Stimulated activated CD4-positive, alpha-beta T cell treated with anti-CD3 and anti-CD28 coated beads, Interleukin-2, amount 100 ng/mL, for 48 hours (primary cell): ENCODE results near the gene HTT.
A peak's percentile ranks its signal among the peaks of the same experiment; 100 is the strongest.
"Not testable (repeated sequence)": the region's sequence is repeated elsewhere in the genome, so short reads cannot be mapped to it uniquely, and the experiment has no call there.

Source experiments
- DNase-seq, 2 donors: peaks; one replicate each; pipeline ENCODE4 v3.0.0-alpha.2; 2020

HTT gene

DNA sequence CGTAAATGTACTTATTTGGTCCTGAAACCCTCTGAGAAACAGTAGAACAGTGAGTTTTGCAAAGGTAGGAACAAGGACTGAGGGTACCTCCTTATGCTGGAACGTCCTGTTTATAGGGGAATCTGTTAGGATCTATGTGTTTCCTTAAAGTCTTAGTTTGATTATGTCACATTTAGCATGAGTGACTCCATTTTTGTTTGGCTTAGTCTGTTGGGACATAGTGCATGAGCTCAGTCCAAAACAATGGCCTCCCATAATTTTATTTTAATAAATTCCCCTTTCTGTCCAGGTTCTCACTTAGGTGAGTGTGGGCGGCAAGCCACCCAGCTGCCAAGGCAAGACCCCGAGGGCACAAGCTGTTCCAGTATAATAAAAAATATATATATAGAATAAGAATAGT, 27.9 kb upstream of the HTT start:
- no peak for DNase-seq

DNA sequence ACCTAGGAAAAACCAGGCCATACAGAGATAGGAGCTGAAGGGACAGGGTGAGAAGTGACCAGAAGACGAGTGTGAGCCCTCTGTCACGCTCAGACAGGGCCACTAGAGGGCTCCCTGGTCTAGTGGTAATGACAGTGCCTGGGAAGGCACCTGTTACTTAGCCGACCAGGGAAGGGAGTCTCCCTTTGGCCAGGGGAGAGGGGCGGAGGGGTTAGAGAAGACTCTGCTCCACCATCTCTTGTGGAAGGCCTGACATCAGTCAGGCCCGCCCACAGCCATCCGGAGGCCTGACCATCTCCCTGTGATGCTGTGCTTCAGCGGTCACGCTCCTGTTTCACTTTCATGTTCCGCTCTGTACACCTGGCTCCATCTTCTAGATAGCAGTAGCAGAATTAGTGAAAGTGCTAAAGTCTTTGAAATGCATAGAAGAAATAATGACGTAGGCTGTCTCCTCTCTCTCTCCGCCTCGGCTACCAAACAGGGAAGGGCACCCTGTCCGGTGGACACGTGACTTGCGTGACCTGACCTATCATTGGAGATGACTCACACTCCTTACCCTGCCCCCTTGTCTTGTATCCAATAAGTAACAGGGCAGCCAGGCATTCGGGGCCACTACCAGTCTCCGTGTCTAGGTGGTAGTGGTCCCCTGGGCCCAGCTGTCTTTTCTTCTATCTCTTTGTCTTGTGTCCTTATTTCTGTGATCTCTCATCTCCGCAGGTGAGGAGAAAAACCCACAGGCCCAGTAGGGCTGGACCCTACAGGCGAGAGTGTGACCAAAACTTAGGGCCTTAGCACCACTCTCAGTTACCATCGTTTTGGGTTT, 26.8 kb upstream of the HTT start:
- DNase-seq, result peak; percentile 60 to 67

DNA sequence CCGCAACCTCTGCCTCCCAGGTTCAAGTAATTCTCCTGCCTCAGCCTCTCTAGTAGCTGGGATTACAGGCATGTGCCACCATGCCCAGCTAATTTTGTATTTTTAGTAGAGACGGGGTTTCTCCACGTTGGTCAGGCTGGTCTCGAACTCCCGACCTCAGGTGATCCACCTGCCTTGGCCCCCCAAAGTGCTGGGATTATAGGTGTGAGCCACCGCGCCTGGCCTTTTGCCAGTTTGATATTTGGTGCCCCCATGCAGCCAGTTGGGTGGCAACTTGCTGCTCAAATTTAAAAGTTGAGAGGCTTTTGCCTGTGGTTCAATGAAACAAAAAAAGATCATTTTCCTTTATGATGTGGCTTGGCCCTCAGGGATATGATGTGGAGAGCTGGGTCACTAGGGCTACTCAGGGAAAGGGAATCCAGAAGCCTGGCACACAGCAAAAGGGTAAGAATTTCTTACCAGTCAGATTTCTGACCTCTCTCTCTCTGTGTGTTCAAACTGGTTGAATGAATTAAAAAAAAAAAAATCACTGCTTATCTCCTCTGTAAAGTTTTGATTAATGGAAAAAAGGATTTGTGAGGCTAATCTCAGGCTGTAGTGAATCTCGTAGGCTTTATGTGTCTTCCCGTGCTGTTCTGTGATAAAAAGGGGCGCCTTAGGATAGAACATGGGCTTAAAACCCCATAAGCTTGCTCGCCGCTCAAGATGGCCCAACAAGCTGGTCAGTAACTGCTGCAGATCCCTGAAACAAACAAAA, 23.2 kb upstream of the HTT start:
- DNase-seq, result not testable (repeated sequence)

DNA sequence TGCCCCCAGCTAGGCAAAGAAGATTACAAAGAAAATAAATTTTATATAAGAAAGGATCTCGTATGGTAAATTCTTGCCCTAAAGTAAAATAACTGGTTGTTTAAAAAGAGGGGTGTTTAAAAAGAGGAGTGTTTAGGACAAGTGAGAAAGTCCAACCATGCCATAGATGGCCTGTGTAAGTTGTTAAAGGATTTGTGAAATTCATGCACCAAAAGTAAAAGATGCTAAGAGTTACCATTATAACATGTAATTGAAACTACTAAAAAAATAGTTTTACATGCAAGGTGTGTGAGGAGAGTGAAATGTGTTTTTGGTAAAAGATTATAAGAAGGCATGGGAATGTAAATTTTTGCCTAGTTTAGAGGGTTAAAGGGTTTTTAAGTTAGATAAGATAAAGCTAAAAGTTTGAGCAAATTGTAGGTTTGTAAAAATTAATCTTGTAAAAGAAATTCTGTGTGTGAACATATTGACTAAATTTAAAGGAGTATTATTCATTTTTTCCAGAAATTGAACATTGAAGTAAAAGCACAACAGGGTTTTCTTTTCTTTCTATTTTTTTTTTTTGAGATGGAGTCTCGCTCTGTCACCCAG, 20.2 kb upstream of the HTT start:
- DNase-seq, result no peak

DNA sequence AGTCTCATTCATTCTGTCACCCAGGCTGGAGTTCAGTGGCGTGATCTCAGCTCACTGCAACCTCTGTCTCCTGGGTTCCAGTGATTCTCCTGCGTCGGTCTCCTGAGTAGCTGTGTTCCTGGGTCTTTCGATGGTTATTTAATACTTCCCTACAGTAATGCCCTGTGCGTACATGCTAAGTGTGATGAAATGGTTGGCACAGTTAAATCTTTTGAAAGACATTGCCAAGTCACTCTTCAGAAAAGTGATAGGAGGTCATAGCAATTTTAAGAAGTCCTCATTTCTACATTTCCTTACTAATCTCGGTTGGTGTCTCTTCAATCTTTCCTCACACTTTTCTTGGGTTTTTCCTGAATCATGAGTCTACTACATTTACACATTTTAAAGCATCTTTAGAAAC, 14.5 kb upstream of the HTT start:
- DNase-seq, result no peak

DNA sequence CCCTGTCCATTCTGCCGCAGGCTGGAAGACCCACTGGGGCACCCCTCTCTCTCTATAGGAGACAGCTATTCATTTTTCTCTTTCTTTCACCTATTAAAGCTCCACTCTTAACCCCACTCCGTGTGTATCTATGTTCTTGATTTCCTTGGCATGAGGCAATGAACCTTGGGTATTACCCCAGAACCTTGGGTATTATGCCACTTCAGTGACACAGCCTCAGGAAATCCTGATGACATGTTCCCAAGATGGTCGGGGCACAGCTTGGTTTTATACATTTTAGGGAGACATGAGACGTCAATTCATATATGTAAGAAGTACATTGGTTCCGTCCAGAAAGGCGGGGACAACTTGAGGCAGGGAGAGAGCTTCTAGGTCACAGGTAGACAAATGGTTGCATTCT, 13.5 kb upstream of the HTT start:
- no peak for DNase-seq

DNA sequence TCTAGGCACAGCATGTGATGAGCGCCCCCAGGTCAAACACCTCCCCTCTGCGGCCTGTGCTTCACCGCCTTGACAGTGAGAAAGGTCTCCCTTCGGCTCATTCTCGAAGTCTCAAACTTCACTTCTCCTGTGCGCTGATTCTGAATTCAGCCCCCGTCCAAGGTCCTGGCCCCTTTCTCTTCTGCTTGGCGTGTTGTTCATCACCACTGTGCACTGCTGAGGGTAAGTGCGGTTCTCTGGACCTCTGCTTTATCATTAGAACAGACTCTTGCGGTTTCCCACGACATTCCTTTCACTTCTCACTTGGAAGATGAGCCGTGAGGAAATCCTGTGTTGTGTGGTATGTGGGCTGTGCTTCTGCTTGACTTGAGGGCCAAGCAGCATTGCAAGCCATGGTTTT, 12.0 kb upstream of the HTT start:
- no peak for DNase-seq

DNA sequence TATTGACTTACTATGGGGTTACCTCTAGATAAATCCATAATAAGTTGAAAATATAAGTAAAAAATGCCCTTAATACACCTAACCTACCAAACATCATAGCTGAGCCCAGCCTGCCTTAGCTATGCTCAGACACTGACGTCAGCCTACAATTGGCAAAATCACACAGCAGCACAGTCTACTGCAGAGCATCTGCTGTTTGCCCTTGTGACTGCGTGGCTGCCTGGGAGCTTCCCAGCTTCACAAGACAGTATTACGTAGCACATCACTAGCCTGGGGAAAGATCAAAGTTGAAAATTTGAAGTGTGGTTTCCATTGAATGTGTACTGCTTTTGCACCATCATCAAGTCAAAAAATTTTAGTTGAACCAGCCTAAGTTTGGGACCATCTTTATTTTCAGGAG, 8.9 kb upstream of the HTT start:
- DNase-seq, result no peak

DNA sequence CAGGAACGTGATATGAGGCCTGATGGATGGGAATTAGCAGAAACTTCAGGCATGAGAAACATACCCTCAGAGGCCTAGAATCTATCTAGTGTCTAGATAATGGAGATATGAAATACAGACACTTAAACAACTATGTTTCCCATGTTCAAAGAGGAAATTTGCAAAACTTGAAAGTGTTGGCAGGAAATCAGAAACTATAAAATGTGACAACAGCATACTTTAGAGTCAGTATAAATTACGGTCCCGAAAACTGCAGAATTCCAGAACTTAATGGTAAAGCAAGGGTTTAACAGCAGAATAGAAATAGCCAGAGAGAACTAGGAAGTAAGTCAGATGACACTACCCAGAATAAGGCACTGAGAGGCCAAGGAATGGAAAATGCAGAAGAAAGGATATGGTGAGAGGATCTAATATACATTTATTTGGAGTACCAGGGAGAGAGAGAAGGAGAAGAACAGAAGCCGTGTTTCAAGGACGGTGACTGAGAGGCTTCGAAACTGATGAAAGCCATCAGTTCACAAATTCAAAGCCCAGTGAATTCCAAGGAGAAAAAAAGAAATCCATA, 7.6 kb upstream of the HTT start:
- DNase-seq, result no peak

DNA sequence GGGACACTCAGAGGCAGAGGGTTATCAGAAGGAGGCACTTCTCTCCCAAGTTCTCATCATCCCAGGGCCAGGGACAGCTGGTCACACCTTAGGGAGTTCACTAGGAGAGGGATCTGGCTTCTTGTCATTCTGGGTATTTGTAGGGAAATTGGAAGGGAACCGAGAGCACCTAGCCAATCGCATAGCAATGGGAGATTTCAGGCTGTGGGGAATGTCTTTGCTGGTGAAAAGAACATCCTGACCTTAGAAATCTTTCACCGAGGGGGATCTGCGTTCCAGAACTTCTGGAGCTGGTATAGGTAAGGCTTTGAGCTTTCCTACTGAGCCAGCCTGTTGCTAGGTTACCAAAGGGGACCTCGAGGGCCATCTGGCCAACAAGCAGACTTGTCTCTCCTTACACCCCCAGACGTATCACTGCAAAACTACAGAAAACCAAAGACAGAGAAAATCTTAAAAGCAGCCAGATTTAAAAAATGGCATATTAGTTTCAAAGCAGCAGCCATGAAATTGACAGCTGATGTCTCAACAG, 6.9 kb upstream of the HTT start:
- no peak for DNase-seq

DNA sequence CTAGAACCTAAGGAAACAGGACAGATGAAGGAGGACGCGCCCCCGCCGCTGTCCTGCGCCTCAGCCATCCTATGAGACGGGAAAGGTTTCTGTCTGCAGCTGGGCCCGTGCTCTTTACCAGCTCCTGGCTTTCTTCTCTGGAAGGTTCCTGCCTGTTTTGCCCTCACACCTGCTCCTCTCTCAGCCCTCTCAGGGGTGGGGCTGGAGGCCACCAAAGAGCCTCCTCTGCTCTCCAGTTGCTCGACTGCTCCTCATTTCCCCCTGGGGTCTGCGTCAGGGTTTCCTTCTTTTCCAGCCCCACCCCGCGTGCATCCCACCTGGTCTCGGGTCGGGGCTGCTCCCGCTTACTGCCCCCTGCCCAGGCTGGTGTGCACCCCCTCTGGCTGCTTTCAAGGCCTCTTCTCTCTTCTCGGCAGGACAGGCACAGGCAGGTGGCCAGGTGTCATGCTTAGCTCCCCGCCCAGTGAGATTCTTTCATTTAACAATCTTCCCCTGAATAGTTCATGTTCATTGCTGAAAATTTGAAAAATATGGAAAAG, 4.8 kb upstream of the HTT start:
- no peak for DNase-seq

DNA sequence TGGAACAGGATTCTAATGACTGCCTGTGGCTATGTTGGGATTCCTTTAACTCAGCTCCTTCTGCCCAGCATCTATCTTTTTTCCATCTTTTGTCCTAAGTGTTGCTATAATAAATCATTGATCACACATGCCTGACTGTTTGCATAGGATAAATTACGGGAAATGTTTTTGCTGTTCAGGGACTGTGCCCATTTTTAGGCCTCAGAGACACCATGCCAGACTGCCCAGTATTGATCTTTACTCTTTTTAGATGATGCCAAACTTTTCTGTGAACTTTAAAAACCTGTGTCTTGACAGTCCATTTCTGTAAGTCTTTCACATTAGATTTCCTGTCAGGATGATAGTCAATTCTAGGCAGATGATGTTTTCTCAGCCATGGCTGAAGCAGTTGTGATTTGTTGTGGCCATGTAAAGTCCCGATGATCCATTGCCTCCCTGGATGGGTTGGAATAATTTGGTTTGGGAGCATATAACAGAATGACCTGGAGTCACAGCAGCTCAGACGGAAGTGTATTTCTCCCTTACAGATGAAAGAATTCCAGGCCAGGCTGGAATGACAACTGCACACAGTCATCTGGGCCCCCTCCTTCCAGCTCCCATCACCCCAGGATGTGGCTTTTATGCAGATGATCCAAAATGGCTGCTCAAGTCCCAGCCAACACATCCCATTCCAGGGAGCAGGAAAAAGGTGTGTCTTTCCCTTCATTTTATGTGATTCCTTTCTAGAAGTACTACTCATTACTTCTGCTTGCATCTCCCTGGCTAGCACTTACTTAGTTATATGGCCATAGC, 3.6 kb upstream of the HTT start:
- DNase-seq, result no peak

DNA sequence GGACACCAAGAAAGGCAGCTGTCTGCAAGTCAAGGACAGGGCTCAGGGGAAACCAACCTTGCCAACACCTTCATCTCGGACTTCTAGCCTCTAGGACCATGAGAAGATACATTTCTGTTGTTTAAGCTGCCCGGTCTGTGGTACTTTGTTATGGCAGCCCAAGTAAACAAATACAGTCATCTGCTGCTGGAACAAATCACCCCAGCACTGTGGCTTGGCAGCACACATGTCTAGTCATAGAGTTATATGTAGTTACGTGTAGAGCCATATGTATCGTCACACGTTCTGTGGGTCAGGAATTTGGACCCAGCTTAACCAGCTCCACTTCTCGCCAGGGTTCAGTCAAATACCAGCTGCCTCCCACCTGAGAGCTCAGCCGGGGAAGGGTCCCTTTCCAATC, 2.7 kb upstream of the HTT start:
- DNase-seq, result no peak

DNA sequence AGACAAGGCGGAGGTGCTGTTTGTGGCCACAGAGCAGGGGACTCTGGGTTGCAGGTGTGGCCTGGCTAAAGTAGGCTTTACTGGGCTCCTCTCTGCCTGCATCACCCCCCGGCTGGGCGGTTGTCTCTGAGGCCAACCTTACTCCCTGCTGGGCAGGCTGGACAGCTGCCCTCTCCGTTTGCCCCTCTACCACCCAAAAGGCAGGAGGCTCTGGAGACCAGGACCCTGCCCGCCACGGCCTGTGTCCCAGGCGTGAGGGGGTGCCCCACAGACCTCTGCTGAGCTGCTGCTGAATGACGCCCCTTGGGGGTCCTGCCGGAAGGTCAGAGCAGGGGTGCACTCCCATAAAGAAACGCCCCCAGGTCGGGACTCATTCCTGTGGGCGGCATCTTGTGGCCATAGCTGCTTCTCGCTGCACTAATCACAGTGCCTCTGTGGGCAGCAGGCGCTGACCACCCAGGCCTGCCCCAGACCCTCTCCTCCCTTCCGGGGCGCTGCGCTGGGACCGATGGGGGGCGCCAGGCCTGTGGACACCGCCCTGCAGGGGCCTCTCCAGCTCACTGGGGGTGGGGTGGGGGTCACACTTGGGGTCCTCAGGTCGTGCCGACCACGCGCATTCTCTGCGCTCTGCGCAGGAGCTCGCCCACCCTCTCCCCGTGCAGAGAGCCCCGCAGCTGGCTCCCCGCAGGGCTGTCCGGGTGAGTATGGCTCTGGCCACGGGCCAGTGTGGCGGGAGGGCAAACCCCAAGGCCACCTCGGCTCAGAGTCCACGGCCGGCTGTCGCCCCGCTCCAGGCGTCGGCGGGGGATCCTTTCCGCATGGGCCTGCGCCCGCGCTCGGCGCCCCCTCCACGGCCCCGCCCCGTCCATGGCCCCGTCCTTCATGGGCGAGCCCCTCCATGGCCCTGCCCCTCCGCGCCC, 1.1 kb upstream of the HTT start:
- no peak for DNase-seq

DNA sequence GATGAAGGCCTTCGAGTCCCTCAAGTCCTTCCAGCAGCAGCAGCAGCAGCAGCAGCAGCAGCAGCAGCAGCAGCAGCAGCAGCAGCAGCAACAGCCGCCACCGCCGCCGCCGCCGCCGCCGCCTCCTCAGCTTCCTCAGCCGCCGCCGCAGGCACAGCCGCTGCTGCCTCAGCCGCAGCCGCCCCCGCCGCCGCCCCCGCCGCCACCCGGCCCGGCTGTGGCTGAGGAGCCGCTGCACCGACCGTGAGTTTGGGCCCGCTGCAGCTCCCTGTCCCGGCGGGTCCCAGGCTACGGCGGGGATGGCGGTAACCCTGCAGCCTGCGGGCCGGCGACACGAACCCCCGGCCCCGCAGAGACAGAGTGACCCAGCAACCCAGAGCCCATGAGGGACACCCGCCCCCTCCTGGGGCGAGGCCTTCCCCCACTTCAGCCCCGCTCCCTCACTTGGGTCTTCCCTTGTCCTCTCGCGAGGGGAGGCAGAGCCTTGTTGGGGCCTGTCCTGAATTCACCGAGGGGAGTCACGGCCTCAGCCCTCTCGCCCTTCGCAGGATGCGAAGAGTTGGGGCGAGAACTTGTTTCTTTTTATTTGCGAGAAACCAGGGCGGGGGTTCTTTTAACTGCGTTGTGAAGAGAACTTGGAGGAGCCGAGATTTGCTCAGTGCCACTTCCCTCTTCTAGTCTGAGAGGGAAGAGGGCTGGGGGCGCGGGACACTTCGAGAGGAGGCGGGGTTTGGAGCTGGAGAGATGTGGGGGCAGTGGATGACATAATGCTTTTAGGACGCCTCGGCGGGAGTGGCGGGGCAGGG, 568 bp downstream of the HTT start:
- DNase-seq, result peak in 1 of 2 donors; percentile 25

DNA sequence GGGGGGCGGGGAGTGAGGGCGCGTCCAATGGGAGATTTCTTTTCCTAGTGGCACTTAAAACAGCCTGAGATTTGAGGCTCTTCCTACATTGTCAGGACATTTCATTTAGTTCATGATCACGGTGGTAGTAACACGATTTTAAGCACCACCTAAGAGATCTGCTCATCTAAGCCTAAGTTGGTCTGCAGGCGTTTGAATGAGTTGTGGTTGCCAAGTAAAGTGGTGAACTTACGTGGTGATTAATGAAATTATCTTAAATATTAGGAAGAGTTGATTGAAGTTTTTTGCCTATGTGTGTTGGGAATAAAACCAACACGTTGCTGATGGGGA, 1.1 kb downstream of the HTT start:
- no peak for DNase-seq

DNA sequence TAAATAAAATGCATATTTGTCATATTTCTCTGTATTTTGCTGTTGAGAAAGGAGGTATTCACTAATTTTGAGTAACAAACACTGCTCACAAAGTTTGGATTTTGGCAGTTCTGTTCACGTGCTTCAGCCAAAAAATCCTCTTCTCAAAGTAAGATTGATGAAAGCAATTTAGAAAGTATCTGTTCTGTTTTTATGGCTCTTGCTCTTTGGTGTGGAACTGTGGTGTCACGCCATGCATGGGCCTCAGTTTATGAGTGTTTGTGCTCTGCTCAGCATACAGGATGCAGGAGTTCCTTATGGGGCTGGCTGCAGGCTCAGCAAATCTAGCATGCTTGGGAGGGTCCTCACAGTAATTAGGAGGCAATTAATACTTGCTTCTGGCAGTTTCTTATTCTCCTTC, 3.3 kb downstream of the HTT start:
- DNase-seq, result no peak

DNA sequence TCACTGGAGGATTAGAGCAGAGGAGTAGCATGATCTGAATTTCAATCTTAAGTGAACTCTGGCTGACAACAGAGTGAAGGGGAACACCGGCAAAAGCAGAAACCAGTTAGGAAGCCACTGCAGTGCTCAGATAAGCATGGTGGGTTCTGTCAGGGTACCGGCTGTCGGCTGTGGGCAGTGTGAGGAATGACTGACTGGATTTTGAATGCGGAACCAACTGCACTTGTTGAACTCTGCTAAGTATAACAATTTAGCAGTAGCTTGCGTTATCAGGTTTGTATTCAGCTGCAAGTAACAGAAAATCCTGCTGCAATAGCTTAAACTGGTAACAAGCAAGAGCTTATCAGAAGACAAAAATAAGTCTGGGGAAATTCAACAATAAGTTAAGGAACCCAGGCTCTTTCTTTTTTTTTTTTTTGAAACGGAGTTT, 5.2 kb downstream of the HTT start:
- no peak for DNase-seq

DNA sequence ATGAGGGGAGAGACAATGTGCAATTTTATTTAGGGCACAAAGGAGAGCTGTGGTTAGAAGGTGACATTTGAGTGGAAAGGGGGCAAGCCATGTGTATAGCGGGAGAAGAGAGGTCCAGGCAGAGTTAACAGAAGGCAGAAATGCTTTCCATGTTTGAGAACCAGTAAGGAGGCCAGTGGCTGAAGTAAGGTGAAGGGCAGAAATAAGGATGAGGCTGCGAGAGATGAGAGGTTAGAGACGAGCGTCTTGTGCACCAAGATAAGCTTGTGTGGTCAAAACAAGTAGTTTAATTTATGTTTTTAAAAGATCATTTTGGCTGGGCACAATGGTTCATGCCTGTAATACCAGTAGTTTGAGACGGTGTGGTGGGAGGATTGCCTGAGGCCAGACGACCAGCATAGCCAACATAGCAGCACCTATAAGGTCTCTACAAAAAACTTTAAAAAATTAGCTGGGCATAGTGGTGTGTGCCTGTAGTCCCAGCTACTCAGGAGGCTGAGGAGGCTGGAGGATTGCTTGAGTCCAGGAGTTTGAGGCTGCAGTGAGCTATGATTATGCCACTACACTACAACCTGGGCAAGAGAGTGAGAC, 8.5 kb downstream of the HTT start:
- DNase-seq, result no peak

DNA sequence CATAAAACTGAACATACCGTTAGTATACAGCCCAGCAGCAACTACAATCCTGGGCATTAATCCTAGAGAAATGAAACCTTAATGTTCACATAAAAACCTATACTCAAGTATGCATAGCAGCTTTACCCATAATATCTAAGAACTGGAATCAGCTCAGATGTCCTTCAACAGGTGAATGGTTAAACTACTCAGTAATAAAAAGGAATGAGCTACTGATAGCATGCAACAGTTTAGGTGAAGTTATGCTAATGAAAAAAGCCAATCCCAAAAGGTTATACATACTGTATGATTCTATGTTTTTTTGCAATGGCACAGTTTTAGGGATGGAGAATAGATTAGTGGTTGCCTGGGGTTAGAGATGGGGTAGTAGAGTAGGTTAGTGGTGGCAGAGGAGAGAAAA, 9.3 kb downstream of the HTT start:
- no peak for DNase-seq
